ENCODE measurements around the gene WNT8A. TPM values are rescaled to one million over a fixed set of nuclear protein-coding genes. Genes with fewer than 3 reads are reported as not detected.

Gene WNT8A
- total and polyA plus RNA-seq, 2 experiments from 2014 or later: not detected

DNA sequence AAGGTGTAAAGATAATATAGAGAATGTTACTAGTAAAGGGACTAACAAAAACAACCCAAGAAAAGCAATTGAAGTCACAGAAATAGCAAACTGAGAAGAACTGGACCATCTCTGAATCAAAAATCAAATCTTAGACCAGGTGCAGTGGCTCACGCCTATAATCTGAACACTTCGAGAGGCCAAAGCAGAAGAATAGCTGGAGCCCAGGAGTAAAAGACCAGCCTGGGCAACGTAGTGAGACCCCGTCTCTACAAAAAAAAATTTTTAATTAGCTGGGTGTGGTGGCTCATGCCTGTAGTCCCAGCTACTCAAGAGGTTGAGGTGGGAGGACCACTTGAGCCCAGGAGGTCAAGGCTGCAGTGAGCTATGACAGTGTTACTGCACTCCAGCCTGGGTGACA is 27.3 kb downstream of the WNT8A start:
- 86% methylated on average over 4 of the region's 4 CpGs for WGBS (ENCODE audit: low lambda C conversion rate, missing lambda C conversion rate)

DNA sequence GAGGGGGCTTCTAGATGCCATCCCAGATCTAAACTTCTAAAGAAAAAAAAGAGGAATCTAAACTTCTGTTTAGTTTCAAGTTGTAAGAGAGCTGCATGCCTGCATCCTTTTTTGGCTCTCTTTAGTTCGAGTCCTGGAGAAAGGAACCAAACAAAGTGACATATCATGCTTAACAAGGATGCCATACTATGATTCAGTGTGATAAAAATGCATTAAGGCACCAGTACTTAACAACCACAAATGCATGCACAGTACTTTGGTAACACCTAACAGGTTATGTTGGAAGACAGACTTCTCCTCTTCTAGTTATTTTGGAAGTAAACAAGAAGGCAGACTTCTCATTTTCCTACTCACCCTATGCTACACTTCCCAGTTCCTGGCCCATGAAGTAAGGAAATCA is 28.1 kb downstream of the WNT8A start:
- 70% methylated on average over 1 of the region's 1 CpG for WGBS (ENCODE audit: low lambda C conversion rate, missing lambda C conversion rate)
- no peak for DNase-seq (ENCODE audit: low spot score)
- no peak overlapping the region for H3K27ac ChIP-seq
- peaks cover 16% of the 10 kb centered on the region for H3K27me3 ChIP-seq
- no peaks in the 10 kb centered on the region for H3K9me2 ChIP-seq (replicated peaks; ENCODE audit: insufficient read depth)
- no peak overlapping the region for H3K4me3 ChIP-seq
- H3K4me2 ChIP-seq: no peak overlapping the region
- no peaks in the 10 kb centered on the region for H3K4me1 ChIP-seq (ENCODE audit: insufficient read depth)
- H2AFZ ChIP-seq: no peak overlapping the region
- H3K36me3 ChIP-seq (replicated peaks; ENCODE audit: insufficient read depth, low read depth): no peaks in the 10 kb centered on the region
- H4K20me1 ChIP-seq (ENCODE audit: insufficient read depth, poor library complexity, severe bottlenecking): no peaks in the 10 kb centered on the region
- no peaks in the 10 kb centered on the region for H3K79me2 ChIP-seq
- TF ChIP-seq EZH2phosphoT487 (IDR thresholded peaks at IDR 0.05; ENCODE audit: low read depth, severe bottlenecking, unreplicated experiment) (no peak), CTCF (IDR thresholded peaks at IDR 0.05; ENCODE audit: poor library complexity) (no peak), EZH2 (IDR thresholded peaks at IDR 0.05; ENCODE audit: borderline replicate concordance) (no peak)
- H3K9me3 ChIP-seq (ENCODE audit: low read depth): no peaks in the 10 kb centered on the region

More for the DNA sequence above, 27.3 kb downstream of the WNT8A start:
- no peak overlapping the region for H3K27ac ChIP-seq
- no peaks in the 10 kb centered on the region for H3K9me2 ChIP-seq (replicated peaks; ENCODE audit: insufficient read depth)
- TF ChIP-seq CTCF (IDR thresholded peaks at IDR 0.05; ENCODE audit: poor library complexity) (no peak), EZH2phosphoT487 (IDR thresholded peaks at IDR 0.05; ENCODE audit: low read depth, severe bottlenecking, unreplicated experiment) (no peak), EZH2 (IDR thresholded peaks at IDR 0.05; ENCODE audit: borderline replicate concordance) (no peak)
- H3K79me2 ChIP-seq: no peaks in the 10 kb centered on the region
- DNase-seq (ENCODE audit: low spot score): no peak
- no peaks in the 10 kb centered on the region for H4K20me1 ChIP-seq (ENCODE audit: insufficient read depth, poor library complexity, severe bottlenecking)
- H3K36me3 ChIP-seq (replicated peaks; ENCODE audit: insufficient read depth, low read depth): no peaks in the 10 kb centered on the region
- H3K4me3 ChIP-seq: no peak overlapping the region
- peaks cover 16% of the 10 kb centered on the region for H3K27me3 ChIP-seq
- no peak overlapping the region for H2AFZ ChIP-seq
- no peaks in the 10 kb centered on the region for H3K4me1 ChIP-seq (ENCODE audit: insufficient read depth)
- H3K9me3 ChIP-seq (ENCODE audit: low read depth): no peaks in the 10 kb centered on the region
- no peak overlapping the region for H3K4me2 ChIP-seq

DNA sequence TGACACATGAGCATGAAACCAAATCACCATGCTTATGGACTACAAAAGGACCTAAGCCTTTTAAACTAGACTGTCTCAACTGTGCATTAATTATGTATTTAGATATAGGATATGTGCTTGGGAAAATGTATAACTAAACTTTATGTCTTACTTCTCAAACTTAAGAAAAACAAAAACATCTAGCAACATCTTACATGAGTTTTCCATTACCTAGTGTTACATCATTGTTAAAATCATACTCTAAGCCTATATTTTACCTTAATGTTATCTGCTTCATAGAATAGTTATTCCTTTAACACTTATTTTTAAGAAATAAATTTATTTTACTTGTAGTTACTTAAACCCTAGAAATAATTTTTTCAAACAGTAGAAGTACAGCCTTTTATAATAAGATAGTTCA is 31.4 kb downstream of the WNT8A start:
- H3K36me3 ChIP-seq (replicated peaks; ENCODE audit: insufficient read depth, low read depth): no peaks in the 10 kb centered on the region
- H3K4me3 ChIP-seq: no peak overlapping the region
- H3K27ac ChIP-seq: no peak overlapping the region
- no peaks in the 10 kb centered on the region for H3K4me1 ChIP-seq (ENCODE audit: insufficient read depth)
- no peak overlapping the region for H2AFZ ChIP-seq
- H3K79me2 ChIP-seq: no peaks in the 10 kb centered on the region
- no peak for DNase-seq (ENCODE audit: low spot score)
- no peak for TF ChIP-seq CTCF (IDR thresholded peaks at IDR 0.05; ENCODE audit: poor library complexity)
- no peak for TF ChIP-seq EZH2phosphoT487 (IDR thresholded peaks at IDR 0.05; ENCODE audit: low read depth, severe bottlenecking, unreplicated experiment)
- TF ChIP-seq EZH2 (IDR thresholded peaks at IDR 0.05; ENCODE audit: borderline replicate concordance): no peak
- no peaks in the 10 kb centered on the region for H3K9me3 ChIP-seq (ENCODE audit: low read depth)
- H3K4me2 ChIP-seq: no peak overlapping the region
- peaks cover 10% of the 10 kb centered on the region for H3K27me3 ChIP-seq
- no peaks in the 10 kb centered on the region for H3K9me2 ChIP-seq (replicated peaks; ENCODE audit: insufficient read depth)
- H4K20me1 ChIP-seq (ENCODE audit: insufficient read depth, poor library complexity, severe bottlenecking): no peaks in the 10 kb centered on the region

DNA sequence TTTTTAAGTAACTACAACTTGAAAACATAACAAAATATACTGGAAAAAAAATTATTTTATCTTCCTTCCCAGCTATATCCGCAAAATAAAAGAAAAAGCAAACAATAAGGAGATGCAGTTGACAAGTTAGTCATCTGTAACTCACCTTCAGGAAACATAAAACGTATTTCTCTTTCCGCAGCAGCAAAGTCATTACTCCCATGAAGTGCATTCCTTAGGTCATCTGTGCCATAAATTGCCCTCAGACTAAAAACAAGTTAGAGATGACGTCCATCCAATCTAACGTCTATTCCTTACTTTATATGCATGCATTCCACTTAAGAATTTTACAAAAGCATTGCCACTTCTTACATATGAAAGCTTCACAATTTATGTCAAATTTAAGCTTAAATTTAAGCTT is 44.5 kb downstream of the WNT8A start:
- Histone ChIP-seq H3K4me2 (no peak overlapping the region), H3K79me2 (no peaks in the 10 kb centered on the region), H4K20me1 (ENCODE audit: insufficient read depth, poor library complexity, severe bottlenecking) (no peaks in the 10 kb centered on the region), H3K9me2 (replicated peaks; ENCODE audit: insufficient read depth) (no peaks in the 10 kb centered on the region), H3K27ac (no peak overlapping the region), H2AFZ (no peak overlapping the region), H3K4me1 (ENCODE audit: insufficient read depth) (no peaks in the 10 kb centered on the region), H3K9me3 (ENCODE audit: low read depth) (no peaks in the 10 kb centered on the region), H3K36me3 (replicated peaks; ENCODE audit: insufficient read depth, low read depth) (no peaks in the 10 kb centered on the region), H3K27me3 (no peaks in the 10 kb centered on the region), H3K4me3 (no peak overlapping the region)
- no peak for DNase-seq (ENCODE audit: low spot score)
- 55% methylated on average over 5 of the region's 5 CpGs for WGBS (ENCODE audit: low lambda C conversion rate, missing lambda C conversion rate)
- TF ChIP-seq CTCF (IDR thresholded peaks at IDR 0.05; ENCODE audit: poor library complexity): no peak
- TF ChIP-seq EZH2 (IDR thresholded peaks at IDR 0.05; ENCODE audit: borderline replicate concordance): no peak
- no peak for TF ChIP-seq EZH2phosphoT487 (IDR thresholded peaks at IDR 0.05; ENCODE audit: low read depth, severe bottlenecking, unreplicated experiment)
